Measurements from ENCODE around the gene ADAMTS17.

ADAMTS17 gene

DNA sequence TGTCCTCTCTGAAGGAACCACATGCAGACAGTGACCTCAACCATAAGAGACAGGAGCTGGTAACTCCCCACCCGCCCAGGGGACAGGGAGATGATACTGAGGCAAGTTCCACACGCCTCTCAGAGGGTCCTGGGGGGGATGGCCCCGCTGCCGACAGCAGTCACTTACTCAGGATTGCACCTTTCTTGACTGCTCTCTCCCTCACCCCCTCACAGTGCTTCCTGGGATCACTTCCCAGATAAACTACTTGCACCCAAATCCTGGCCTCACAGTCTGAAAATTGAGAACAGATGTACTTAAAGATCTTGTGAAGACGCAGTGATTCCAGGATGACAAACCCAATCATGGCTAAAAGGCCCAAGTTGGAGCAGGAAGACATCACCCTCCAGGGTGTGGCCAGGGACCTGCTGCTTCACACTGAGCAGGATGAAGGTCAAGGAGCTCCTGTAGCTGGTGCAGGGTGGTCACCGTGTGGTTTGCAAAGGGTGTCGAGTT is 207.6 kb downstream of the ADAMTS17 start:
- Histone ChIP-seq H3K9me3 (ENCODE audit: control insufficient read depth, insufficient read depth, low read length) (no peaks in the 10 kb centered on the region), H3K4me2 (ENCODE audit: low read length) (no peak overlapping the region), H3K27me3 (ENCODE audit: control insufficient read depth, low read length) (no peaks in the 10 kb centered on the region), H3K4me1 (ENCODE audit: control insufficient read depth, low read length) (no peaks in the 10 kb centered on the region), H3K27ac (ENCODE audit: low read depth, low read length) (no peak overlapping the region), H3K4me3 (ENCODE audit: low read length) (no peak overlapping the region), H3K9me2 (replicated peaks; ENCODE audit: control insufficient read depth, low read length) (no peaks in the 10 kb centered on the region), H3F3A (ENCODE audit: control insufficient read depth, insufficient read depth) (no peaks in the 10 kb centered on the region), H4K20me1 (ENCODE audit: control insufficient read depth, insufficient read depth, low read depth, low read length) (no peaks in the 10 kb centered on the region), H3K79me2 (ENCODE audit: control insufficient read depth, low read length) (no peaks in the 10 kb centered on the region), H3K36me3 (ENCODE audit: control insufficient read depth, low read length) (no peaks in the 10 kb centered on the region)
- no peak for TF ChIP-seq EZH2phosphoT487 (IDR thresholded peaks at IDR 0.05; ENCODE audit: borderline replicate concordance, low read length)
- TF ChIP-seq, protein P1, sequence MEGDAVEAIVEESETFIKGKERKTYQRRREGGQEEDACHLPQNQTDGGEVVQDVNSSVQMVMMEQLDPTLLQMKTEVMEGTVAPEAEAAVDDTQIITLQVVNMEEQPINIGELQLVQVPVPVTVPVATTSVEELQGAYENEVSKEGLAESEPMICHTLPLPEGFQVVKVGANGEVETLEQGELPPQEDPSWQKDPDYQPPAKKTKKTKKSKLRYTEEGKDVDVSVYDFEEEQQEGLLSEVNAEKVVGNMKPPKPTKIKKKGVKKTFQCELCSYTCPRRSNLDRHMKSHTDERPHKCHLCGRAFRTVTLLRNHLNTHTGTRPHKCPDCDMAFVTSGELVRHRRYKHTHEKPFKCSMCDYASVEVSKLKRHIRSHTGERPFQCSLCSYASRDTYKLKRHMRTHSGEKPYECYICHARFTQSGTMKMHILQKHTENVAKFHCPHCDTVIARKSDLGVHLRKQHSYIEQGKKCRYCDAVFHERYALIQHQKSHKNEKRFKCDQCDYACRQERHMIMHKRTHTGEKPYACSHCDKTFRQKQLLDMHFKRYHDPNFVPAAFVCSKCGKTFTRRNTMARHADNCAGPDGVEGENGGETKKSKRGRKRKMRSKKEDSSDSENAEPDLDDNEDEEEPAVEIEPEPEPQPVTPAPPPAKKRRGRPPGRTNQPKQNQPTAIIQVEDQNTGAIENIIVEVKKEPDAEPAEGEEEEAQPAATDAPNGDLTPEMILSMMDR (IDR thresholded peaks at IDR 0.05; ENCODE audit: low read depth, low read length, poor library complexity, severe bottlenecking) = no peak

DNA sequence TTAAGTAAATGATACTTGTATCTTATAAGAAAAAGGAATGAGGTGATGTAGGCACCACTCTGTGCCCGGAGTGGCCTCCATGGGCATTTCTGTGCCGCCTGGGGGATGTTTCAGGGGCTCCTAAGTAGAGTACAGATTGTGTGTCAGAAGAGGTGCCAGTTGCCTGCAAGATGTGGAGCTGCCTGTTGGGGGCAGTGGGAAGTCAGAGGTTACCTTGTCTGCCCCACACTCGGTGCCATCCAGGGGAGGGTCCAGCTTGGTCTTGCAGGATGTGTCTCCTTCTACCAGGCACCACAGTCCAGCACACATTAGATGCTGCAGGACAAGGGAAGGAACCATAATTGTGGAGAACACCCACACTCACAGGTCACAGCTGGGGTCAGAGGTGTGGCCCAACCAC is 208.8 kb downstream of the ADAMTS17 start:
- no peaks in the 10 kb centered on the region for H3F3A ChIP-seq (ENCODE audit: control insufficient read depth, insufficient read depth)
- H3K9me3 ChIP-seq (ENCODE audit: control insufficient read depth, insufficient read depth, low read length) = no peaks in the 10 kb centered on the region
- no peaks in the 10 kb centered on the region for H3K27me3 ChIP-seq (ENCODE audit: control insufficient read depth, low read length)
- H3K27ac ChIP-seq (ENCODE audit: low read depth, low read length) = no peak overlapping the region
- H3K9me2 ChIP-seq (replicated peaks; ENCODE audit: control insufficient read depth, low read length) = no peaks in the 10 kb centered on the region
- H3K4me1 ChIP-seq (ENCODE audit: control insufficient read depth, low read length) = no peaks in the 10 kb centered on the region
- H3K36me3 ChIP-seq (ENCODE audit: control insufficient read depth, low read length) = no peaks in the 10 kb centered on the region
- H3K79me2 ChIP-seq (ENCODE audit: control insufficient read depth, low read length) = no peaks in the 10 kb centered on the region
- no peak overlapping the region for H3K4me3 ChIP-seq (ENCODE audit: low read length)
- no peak for TF ChIP-seq EZH2phosphoT487 (IDR thresholded peaks at IDR 0.05; ENCODE audit: borderline replicate concordance, low read length)
- TF ChIP-seq, protein P1 (IDR thresholded peaks at IDR 0.05; ENCODE audit: low read depth, low read length, poor library complexity, severe bottlenecking) = no peak
- H4K20me1 ChIP-seq (ENCODE audit: control insufficient read depth, insufficient read depth, low read depth, low read length) = no peaks in the 10 kb centered on the region
- no peak overlapping the region for H3K4me2 ChIP-seq (ENCODE audit: low read length)

DNA sequence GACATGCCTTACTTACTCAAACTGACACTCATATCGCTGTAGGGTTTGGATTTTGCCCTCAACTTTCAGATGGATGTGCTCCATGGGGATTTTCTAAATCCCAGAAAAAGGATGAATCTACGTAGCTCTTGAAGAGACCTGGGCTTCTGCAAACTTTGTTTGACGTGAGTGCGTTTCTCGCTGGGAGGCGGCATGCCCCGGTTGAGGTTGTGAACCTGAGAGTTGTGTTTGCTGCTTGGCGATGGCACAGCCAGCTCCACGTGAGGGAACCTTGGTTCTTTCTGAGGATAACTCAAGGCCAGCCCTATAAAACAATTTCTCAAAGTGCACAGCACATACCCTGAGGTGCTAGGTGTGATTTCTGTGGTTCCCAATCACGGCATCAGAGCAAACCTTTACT is 209.5 kb downstream of the ADAMTS17 start:
- Histone ChIP-seq H3K9me2 (replicated peaks; ENCODE audit: control insufficient read depth, low read length) (no peaks in the 10 kb centered on the region), H3K36me3 (ENCODE audit: control insufficient read depth, low read length) (no peaks in the 10 kb centered on the region), H3K79me2 (ENCODE audit: control insufficient read depth, low read length) (no peaks in the 10 kb centered on the region), H3K27ac (ENCODE audit: low read depth, low read length) (no peak overlapping the region), H3K4me2 (ENCODE audit: low read length) (no peak overlapping the region), H3K4me1 (ENCODE audit: control insufficient read depth, low read length) (no peaks in the 10 kb centered on the region), H3K27me3 (ENCODE audit: control insufficient read depth, low read length) (no peaks in the 10 kb centered on the region), H3K9me3 (ENCODE audit: control insufficient read depth, insufficient read depth, low read length) (no peaks in the 10 kb centered on the region), H3F3A (ENCODE audit: control insufficient read depth, insufficient read depth) (no peaks in the 10 kb centered on the region), H3K4me3 (ENCODE audit: low read length) (no peak overlapping the region), H4K20me1 (ENCODE audit: control insufficient read depth, insufficient read depth, low read depth, low read length) (no peaks in the 10 kb centered on the region)
- TF ChIP-seq, protein P1 (IDR thresholded peaks at IDR 0.05; ENCODE audit: low read depth, low read length, poor library complexity, severe bottlenecking) = no peak
- no peak for TF ChIP-seq EZH2phosphoT487 (IDR thresholded peaks at IDR 0.05; ENCODE audit: borderline replicate concordance, low read length)

All from DOHH2 (cell line).